HG03354 (cell line): Measurements from ENCODE around the gene MRPL1.

ENCODE experiments used
- ATAC-seq: cut with Tn5 transposase; IDR thresholded peaks from one replicate; pipeline ENCODE4 v1.9.1; 2021; ENCODE audit warnings: mild to moderate bottlenecking; ENCODE audit not compliant: unreplicated experiment, poor library complexity, severe bottlenecking

Gene MRPL1

GRCh38 chr4:77862478-77863216 is at the start of gene MRPL1:
TSS of gene MRPL1 (plus strand) at chr4:77862830. CDS start at chr4:77862849, 19 bp downstream.
- peak; percentile 85 for ATAC-seq

- no peak for ATAC-seq
These were observed 47.0 kb upstream of the MRPL1 start for GRCh38 chr4:77815636-77816035.

DNA sequence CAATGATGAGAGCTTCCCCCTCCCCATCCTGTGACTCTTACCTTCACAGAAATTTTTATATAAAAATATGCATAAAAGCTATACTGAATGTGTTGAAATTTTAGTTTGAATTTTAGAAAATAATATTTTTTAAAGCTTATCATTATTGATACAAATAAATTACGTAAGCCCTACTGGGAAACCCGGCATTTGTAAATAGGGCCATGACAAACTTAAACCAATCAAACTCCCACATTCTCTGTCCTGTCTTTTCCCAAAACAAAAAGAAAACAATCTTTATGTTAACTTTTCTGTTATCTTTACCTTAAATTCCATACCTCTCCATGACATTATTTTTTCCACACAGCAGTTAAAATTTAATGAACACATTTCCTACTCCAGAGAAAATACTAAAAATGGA is 46.1 kb upstream of the MRPL1 start:
- no peak for ATAC-seq

DNA sequence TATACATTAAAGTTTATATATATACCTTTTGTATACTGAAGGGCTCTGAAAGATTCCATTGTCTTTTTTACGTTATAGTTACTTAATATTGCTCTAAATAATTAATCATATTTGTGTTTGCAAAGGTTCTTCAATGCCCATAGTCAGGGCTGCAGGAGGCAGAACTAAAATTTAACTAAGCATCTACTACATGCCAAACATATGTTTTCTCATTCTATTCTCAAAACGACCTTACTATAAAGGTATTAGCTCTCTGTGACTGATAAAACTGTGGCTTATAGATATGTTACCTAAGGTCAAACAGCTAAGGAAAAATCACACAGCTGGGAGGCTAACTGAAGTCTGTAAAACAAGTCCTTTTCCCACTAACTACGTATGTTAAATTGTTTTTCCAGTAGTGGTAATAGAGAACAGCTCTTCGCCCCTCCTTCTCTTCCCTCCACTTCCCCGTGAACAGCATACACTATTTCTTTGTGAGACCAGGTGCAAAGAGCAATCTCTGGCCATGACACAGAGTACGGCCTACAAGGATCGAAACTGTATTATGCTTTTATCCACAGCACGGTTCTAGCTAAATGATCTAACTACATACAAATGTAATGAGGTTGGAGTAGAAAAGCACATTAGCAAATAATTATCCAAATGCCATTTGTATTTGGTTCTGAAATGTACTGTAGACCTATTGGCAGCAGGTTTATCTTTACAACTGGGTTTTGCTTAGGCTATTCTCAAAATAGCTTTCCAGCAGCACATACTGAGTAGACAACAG is 45.1 kb upstream of the MRPL1 start:
- no peak for ATAC-seq

GRCh38 chr4:77818073-77818601 is 44.5 kb upstream of the MRPL1 start:
- ATAC-seq = peak; percentile 15

DNA sequence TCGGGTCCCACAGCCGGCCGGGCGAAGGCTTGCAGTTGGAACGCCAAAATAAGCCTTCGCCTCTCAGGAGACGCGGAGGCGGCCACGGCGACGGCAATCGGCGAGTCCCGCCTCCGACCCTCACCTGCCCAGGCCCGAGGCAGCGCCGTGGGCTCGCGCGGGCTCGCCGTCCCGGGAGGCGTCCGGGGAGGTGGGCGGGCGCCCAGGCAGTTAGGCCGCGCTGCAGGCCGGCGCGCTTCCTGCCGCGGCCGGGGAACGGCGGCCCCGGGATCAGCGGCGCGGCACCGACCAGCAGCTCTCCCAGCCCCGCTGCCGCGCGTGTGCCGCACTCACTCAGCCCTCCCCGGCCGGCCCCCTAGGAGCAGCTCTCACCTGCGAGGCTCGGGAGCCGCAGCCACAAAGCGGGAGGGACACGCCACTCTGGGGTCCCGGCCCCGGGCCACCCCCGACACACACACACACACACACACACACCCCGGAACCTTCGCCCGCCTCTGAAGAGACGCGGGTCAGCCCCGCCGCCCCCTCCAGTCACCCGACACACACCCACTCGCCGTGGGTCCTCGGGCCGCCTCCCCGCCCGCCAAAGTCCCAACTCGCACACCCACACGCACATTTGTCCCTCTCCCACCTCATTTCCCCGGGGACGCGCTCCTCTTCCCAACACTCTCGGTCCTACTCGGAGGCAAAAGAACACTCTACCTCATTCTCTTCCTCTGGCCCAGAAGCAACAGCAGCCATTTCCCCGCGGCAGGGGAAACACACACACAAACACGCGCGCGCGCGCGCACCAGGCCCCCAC is 43.8 kb upstream of the MRPL1 start, which contains the start of gene CNOT6L:
TSS of gene CNOT6L (minus strand) at position 767 of the 802 bp plus-strand sequence. CDS start at position 707, 60 bp downstream.
- peak; percentile 23 for ATAC-seq

DNA sequence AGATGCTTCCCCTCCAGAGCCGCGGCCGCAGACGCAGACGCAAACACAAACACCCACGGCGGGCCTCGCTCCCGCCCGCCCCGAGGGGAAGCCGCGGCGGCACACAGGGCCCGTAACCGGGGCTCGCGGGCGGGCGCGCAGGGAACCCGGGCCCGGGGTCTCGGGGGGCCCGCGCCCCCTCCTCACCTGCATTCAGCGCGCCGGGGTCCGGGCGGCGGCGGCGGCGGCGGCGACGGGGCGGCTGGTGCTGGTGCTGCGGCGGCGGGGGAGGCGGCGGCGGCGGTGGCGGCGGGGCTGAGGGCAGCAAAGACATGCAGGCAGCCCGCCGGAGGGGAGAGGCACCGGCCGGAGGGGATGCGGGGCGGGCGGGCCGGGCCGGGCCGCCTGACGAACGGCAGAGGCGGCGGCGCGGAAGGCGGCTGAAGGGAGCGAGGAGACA is 43.2 kb upstream of the MRPL1 start:
- peak; percentile 22 for ATAC-seq

DNA sequence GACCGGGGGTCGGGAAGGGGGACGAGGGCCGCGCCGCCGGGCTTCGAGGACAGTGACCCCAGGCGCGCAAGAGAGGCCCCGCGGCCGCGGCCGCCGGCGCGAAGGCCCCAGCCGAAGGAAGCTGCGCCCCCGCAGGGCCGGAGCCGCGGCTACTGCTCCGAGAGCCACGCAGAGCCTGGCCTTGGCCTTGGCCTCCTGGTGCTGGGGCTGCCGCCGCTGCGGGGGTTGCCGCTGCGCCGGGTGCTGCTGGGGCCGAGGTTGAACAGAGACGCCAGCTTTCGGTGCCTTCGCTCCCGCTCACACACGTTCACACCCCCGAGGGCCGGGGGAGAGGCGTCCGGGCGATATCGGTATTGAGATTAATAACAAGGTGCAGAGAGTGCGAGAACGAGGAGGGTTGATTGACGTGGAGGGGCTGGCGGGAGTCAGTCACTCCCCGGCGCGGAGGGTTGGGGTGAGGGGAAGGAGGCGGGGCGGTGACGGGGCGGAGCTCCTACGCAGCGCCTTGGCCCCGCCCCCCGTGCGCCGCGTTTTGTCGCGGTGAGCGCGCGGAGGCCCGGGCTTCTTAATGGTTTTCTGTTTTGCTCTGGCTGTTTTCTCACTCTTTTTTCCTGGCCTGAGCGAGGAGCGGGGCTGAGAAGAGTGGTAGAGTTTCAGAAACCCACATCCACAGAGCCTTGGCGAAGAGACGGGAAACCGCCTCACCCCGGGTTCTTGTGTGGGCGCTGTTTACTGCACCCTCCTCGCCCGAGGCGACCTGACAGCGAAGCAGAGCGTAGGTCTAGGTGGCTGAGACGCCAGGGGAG is 42.6 kb upstream of the MRPL1 start:
- peak; percentile 78 for ATAC-seq

GRCh38 chr4:77820649-77821561 is 41.7 kb upstream of the MRPL1 start:
- ATAC-seq = no peak

GRCh38 chr4:77821775-77822174 is 40.9 kb upstream of the MRPL1 start:
- no peak for ATAC-seq

DNA sequence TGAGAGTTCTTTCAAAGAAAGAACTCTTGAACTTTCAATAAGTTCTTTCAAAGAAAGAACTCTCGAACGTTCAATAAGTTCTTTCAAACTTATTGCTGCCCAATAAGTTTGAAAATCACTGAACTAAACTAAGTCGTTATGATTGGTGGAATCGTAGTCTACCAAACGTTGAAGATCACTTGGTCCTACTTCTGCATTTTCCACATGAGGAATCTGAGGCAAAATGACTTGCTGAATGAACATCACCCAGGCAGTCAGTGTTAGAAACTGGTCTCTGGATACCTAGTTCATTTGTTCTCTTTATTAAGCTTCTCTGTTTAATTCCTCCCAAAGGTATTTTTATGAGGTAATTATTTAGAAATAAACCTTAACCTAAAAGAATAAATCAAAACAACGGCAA is 36.4 kb upstream of the MRPL1 start:
- ATAC-seq = no peak

GRCh38 chr4:77827343-77827742 is 35.3 kb upstream of the MRPL1 start:
- ATAC-seq = peak; percentile 94

GRCh38 chr4:77833126-77833724 is 29.4 kb upstream of the MRPL1 start:
- no peak for ATAC-seq

DNA sequence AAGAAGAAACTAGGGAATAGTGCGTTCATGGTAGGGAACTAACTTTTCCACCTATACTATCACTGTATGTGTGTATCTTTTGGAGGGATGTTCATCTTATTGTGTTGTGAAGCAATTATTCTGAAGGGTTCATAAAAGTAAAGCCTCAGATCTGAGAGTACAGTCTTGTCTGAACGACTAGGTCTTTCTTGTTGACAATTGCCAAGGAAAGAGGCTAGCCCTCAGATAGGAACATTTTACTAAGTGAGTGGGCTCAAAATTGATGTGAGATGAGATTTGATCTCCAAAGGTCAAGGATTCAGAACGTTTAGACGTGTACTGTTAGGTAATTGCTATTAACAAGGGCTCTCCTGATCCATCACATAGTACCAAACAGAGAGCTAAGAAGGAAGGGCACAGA is 28.2 kb upstream of the MRPL1 start:
- ATAC-seq = no peak

DNA sequence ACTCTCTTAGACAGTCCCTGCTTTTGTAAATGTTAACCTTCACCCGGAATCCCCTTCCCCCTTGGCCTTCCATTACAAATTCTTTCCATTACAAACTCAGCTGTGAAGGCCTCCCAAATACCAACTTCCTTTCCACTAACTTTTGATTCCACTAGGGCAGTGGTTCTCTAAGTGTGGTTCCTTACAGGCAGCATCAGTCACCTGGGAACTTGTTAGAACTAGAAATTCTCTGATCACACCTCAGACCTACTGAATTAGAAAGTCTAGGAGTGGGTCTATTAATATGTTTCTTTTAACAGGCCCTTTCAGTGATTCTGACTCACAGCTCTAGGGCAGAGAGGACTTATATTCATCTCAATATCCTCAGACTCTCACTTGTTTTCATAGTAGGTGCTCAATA is 19.0 kb upstream of the MRPL1 start:
- ATAC-seq = no peak

DNA sequence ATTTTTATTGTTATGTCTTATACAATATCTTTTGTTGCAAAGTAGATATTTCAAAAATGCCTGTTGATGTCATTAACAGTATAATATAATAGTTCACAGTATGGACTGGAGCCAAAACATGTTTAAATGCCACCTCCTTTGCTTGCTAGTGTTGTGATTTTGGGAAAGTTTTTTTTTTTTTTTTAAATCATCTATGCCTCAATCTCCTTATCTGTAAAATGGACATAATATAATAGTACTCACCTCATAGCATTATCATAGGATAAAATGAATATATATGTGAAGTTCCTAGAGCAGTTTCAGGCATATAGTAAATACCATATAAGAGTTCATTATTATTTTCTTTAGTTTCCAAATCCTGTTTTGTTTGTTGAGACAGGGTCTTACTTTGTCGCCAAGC is 18.3 kb upstream of the MRPL1 start:
- ATAC-seq = no peak

DNA sequence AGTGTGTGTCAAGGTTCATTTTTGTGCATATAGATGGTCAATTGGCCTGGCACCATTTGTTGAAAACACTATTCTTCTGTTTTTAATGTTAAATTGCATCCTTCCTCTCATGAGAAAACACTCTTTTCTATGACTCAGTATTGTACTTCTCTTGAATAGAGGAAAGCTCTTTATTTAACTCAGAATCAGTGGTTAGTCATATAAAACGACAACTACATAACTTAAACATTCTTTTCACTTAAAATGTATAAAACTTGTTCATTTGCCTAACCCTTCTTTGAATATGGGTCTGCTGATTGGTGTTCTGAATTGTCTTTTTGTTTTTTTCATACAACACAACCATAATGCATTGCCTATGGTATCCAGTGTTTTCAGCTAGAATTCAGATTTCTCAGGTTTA is 17.2 kb upstream of the MRPL1 start:
- ATAC-seq = no peak

- ATAC-seq = no peak
These were observed 16.7 kb upstream of the MRPL1 start for GRCh38 chr4:77845929-77846328.
